Measurements from ENCODE around the gene CETN3.

Gene CETN3

GRCh38 chr5:90409318-90410177, at the start of gene CETN3:
TSS of gene CETN3 (minus strand) at chr5:90409756. CDS start at chr5:90409661, 95 bp downstream.
- H3K9me3 ChIP-seq (ENCODE audit: low read length): no peaks in the 10 kb centered on the region
- peak within 1 kb of the TSS; percentile 56 for H2AFZ ChIP-seq (ENCODE audit: low read depth, low read length)
- no peaks in the 10 kb centered on the region for H3K27me3 ChIP-seq (ENCODE audit: insufficient read depth, low read length)
- peak within 1 kb of the TSS; percentile 86 for H3K4me3 ChIP-seq (ENCODE audit: low read length)
- peaks cover 25% of the 10 kb centered on the region for H3K4me1 ChIP-seq (ENCODE audit: insufficient read depth, low read length)
- H3K36me3 ChIP-seq (ENCODE audit: insufficient read depth, low read length): peaks cover 7% of the 10 kb centered on the region

- Histone ChIP-seq H2AFZ (ENCODE audit: low read depth, low read length) (no peak overlapping the region), H3K4me1 (ENCODE audit: insufficient read depth, low read length) (no peaks in the 10 kb centered on the region), H3K27me3 (ENCODE audit: insufficient read depth, low read length) (no peaks in the 10 kb centered on the region), H3K9me3 (ENCODE audit: low read length) (no peaks in the 10 kb centered on the region), H3K36me3 (ENCODE audit: insufficient read depth, low read length) (no peaks in the 10 kb centered on the region), H3K4me3 (ENCODE audit: low read length) (no peak overlapping the region)
Observed at GRCh38 chr5:90446961-90447360, 37.4 kb upstream of the CETN3 start.

DNA sequence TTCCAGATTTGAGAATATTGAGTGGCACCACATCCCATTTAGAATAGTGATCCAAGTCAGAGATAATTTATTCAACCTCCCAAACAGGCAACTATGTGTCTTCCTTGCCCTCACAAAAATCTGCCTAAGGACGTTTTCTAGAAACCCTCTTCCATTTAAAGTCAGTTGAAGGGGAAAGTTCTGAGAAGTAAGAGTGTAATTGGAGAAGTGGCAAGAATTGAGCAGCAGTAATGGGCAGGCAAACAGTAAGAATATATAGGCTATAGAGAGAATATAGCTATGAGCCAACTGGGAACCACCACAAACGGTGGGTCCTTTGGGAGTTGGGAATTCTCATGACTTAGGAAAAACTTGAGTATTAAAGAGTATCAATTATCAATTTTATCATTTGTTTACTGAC, 31.1 kb upstream of the CETN3 start:
- Histone ChIP-seq H3K9me3 (ENCODE audit: low read length) (no peaks in the 10 kb centered on the region), H3K4me3 (ENCODE audit: low read length) (no peak overlapping the region), H3K36me3 (ENCODE audit: insufficient read depth, low read length) (no peaks in the 10 kb centered on the region), H3K27me3 (ENCODE audit: insufficient read depth, low read length) (no peaks in the 10 kb centered on the region), H3K4me1 (ENCODE audit: insufficient read depth, low read length) (peaks cover 9% of the 10 kb centered on the region), H2AFZ (ENCODE audit: low read depth, low read length) (peak overlapping the region; percentile 92)

DNA sequence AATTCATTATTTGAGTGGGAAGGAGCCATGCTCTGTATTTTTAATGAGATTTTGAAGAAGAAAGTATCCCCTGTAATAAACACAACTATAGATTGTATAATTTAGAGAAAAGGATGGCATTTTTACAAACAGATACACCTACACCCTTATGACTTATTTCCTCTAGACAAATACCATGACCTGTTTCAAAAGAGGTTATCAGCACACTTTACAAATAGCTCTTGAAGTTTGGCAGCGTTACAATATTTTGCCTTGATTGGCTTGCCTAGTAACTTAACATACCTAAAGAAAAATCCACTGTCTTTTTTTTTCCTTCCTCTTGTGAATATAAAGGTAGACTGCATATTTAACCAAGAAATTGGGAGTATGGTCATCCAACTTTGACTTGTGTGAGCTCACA, 28.5 kb upstream of the CETN3 start:
- Histone ChIP-seq H3K9me3 (ENCODE audit: low read length) (no peaks in the 10 kb centered on the region), H3K36me3 (ENCODE audit: insufficient read depth, low read length) (no peaks in the 10 kb centered on the region), H2AFZ (ENCODE audit: low read depth, low read length) (no peak overlapping the region), H3K4me3 (ENCODE audit: low read length) (no peak overlapping the region), H3K27me3 (ENCODE audit: insufficient read depth, low read length) (no peaks in the 10 kb centered on the region), H3K4me1 (ENCODE audit: insufficient read depth, low read length) (peaks cover 9% of the 10 kb centered on the region)

GRCh38 chr5:90437663-90438062, 28.1 kb upstream of the CETN3 start:
- Histone ChIP-seq H3K9me3 (ENCODE audit: low read length) (no peaks in the 10 kb centered on the region), H3K27me3 (ENCODE audit: insufficient read depth, low read length) (no peaks in the 10 kb centered on the region), H2AFZ (ENCODE audit: low read depth, low read length) (no peak overlapping the region), H3K4me1 (ENCODE audit: insufficient read depth, low read length) (peaks cover 9% of the 10 kb centered on the region), H3K4me3 (ENCODE audit: low read length) (no peak overlapping the region), H3K36me3 (ENCODE audit: insufficient read depth, low read length) (no peaks in the 10 kb centered on the region)

GRCh38 chr5:90434116-90434714, 24.7 kb upstream of the CETN3 start:
- Histone ChIP-seq H3K36me3 (ENCODE audit: insufficient read depth, low read length) (no peaks in the 10 kb centered on the region), H3K27me3 (ENCODE audit: insufficient read depth, low read length) (no peaks in the 10 kb centered on the region), H3K4me3 (ENCODE audit: low read length) (no peak overlapping the region), H2AFZ (ENCODE audit: low read depth, low read length) (no peak overlapping the region), H3K9me3 (ENCODE audit: low read length) (no peaks in the 10 kb centered on the region), H3K4me1 (ENCODE audit: insufficient read depth, low read length) (no peaks in the 10 kb centered on the region)

DNA sequence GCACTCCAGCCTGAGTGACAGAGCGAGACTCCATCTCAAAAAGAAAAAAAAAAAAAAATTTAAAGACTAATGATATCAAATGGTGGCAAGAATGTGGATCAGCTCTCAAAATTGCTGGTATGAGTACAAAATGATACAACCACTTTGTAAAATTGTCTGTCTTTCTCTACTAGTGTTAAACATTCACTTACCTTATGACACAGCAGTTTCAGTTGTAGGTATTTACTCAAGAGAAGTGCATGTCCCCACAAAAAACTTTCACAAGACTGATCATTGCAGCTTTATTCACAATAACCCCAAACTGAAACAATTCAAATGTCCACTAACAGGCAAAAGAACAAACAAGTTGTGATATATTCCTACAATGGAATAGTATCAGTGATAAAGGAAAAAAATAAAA, 14.7 kb upstream of the CETN3 start:
- no peaks in the 10 kb centered on the region for H3K9me3 ChIP-seq (ENCODE audit: low read length)
- H2AFZ ChIP-seq (ENCODE audit: low read depth, low read length): no peak overlapping the region
- H3K36me3 ChIP-seq (ENCODE audit: insufficient read depth, low read length): no peaks in the 10 kb centered on the region
- H3K4me1 ChIP-seq (ENCODE audit: insufficient read depth, low read length): no peaks in the 10 kb centered on the region
- no peak overlapping the region for H3K4me3 ChIP-seq (ENCODE audit: low read length)
- H3K27me3 ChIP-seq (ENCODE audit: insufficient read depth, low read length): no peaks in the 10 kb centered on the region

DNA sequence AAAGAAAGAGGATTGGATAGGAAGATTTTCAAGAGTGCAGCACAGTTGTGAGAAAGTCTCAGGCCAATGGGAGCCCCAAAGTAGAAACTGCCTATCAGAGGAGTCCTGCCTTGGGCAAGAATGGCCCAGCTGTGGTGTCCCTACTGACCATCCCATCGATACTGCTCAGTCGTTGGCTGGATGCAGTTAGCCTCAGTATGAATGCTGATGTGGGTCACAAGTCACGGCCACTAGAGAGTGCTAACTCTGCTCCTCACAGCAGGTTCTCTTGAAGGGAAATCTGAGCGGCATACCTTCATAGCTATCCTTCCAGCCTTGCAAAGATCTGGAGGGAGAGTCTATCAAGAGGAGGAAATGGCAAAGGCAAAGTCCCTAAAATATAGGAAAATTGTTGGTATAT, 11.6 kb upstream of the CETN3 start:
- Histone ChIP-seq H3K27me3 (ENCODE audit: insufficient read depth, low read length) (no peaks in the 10 kb centered on the region), H3K9me3 (ENCODE audit: low read length) (no peaks in the 10 kb centered on the region), H3K4me3 (ENCODE audit: low read length) (no peak overlapping the region), H3K4me1 (ENCODE audit: insufficient read depth, low read length) (no peaks in the 10 kb centered on the region), H3K36me3 (ENCODE audit: insufficient read depth, low read length) (no peaks in the 10 kb centered on the region), H2AFZ (ENCODE audit: low read depth, low read length) (no peak overlapping the region)

DNA sequence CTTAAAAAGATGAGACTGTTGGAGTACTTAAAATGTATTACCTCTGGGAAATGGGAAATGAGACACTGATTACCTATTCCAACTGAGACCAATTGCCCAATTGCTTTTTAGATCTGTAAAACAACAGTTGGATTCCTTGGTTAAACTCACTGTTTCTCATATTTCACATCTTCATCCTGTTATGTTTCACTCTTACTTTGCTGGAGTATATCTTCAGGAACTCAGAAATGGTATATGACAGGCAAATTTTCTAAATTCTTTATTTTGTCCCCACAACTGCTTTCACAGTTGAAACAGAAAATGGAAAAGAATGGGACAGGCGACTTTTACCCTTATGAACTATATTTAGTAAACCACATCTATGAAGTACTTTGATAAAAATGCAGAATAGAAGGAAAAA, 8.7 kb upstream of the CETN3 start:
- no peak overlapping the region for H3K4me3 ChIP-seq (ENCODE audit: low read length)
- no peaks in the 10 kb centered on the region for H3K4me1 ChIP-seq (ENCODE audit: insufficient read depth, low read length)
- H2AFZ ChIP-seq (ENCODE audit: low read depth, low read length): no peak overlapping the region
- no peaks in the 10 kb centered on the region for H3K9me3 ChIP-seq (ENCODE audit: low read length)
- H3K36me3 ChIP-seq (ENCODE audit: insufficient read depth, low read length): no peaks in the 10 kb centered on the region
- no peaks in the 10 kb centered on the region for H3K27me3 ChIP-seq (ENCODE audit: insufficient read depth, low read length)

GRCh38 chr5:90410178-90410762, 714 bp upstream of the CETN3 start:
- H3K9me3 ChIP-seq (ENCODE audit: low read length): no peaks in the 10 kb centered on the region
- H3K4me1 ChIP-seq (ENCODE audit: insufficient read depth, low read length): peaks cover 25% of the 10 kb centered on the region
- H3K27me3 ChIP-seq (ENCODE audit: insufficient read depth, low read length): no peaks in the 10 kb centered on the region
- peaks cover 3% of the 10 kb centered on the region for H3K36me3 ChIP-seq (ENCODE audit: insufficient read depth, low read length)
- H3K4me3 ChIP-seq (ENCODE audit: low read length): peak overlapping the region; percentile 86
- peak overlapping the region; percentile 56 for H2AFZ ChIP-seq (ENCODE audit: low read depth, low read length)

DNA sequence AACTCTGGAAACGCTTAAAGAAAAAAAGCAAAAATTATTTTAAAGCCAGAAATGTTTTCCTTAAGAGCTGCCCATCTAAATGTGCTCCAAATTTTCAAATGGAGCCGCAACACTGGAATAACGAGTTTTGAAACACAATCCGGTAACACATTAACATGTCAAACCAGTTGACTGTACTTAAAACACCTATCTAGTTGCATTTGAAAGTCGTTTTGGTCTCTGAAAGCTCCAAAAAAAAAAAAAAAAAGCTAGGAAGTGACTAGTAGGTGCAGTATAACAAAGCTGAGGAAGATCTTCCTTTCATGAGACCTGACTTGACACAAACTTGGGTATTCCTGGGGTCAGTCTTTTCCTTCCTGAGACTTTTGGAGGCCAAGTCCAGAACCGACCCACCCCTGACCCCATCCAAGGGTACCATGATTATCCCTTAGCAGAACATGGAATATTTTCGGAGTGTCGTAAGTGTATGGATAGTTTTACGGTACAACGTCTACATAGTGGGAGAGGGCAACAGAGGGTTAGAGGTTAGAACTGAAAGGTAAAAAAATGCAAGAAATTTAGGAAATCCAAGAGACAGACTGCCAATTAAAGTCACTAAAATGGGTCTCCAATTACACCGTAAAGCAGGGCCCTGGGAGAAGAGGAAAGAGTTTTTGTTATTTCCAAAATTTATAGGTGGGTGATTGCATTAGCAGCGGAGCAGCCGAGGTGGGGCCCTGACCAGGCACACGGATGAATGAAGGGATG, 812 bp downstream of the CETN3 start:
- peaks cover 25% of the 10 kb centered on the region for H3K4me1 ChIP-seq (ENCODE audit: insufficient read depth, low read length)
- H3K9me3 ChIP-seq (ENCODE audit: low read length): no peaks in the 10 kb centered on the region
- H2AFZ ChIP-seq (ENCODE audit: low read depth, low read length): peak overlapping the region; percentile 27
- peak overlapping the region; percentile 64 for H3K4me3 ChIP-seq (ENCODE audit: low read length)
- H3K27me3 ChIP-seq (ENCODE audit: insufficient read depth, low read length): no peaks in the 10 kb centered on the region
- H3K36me3 ChIP-seq (ENCODE audit: insufficient read depth, low read length): peaks cover 14% of the 10 kb centered on the region

DNA sequence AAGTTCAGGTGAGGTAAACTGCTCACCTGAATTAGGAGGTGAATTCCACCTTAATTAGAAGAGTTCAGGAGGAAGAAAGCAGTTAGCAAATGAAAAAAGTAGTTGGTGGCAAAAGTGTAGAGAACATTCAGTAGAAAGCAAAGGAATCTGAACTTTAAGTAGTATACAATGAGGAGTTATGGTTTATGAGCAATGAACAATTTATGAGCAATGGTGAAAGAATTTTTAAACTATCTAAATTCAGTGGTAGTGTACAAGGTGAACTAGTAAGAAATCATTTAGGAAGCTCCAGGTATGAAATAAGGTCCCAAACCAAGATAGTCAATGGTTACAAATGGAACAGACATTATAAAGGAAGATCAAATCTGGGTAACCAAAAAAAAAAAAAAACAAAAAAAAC, 3.1 kb downstream of the CETN3 start:
- H3K36me3 ChIP-seq (ENCODE audit: insufficient read depth, low read length): peaks cover 18% of the 10 kb centered on the region
- H2AFZ ChIP-seq (ENCODE audit: low read depth, low read length): no peak overlapping the region
- no peaks in the 10 kb centered on the region for H3K27me3 ChIP-seq (ENCODE audit: insufficient read depth, low read length)
- no peak overlapping the region for H3K4me3 ChIP-seq (ENCODE audit: low read length)
- H3K9me3 ChIP-seq (ENCODE audit: low read length): no peaks in the 10 kb centered on the region
- H3K4me1 ChIP-seq (ENCODE audit: insufficient read depth, low read length): peaks cover 22% of the 10 kb centered on the region
